Keratinocyte (primary cell): Measurements from ENCODE around the gene SPATS2. TPM values are rescaled to one million over a fixed set of nuclear protein-coding genes. Genes with fewer than 3 reads are reported as not detected.

ENCODE experiments used
- DNase-seq: peaks from one replicate; pipeline ENCODE4 v3.0.0-alpha.2; 2011; ENCODE audit warnings: low read depth, missing footprints, low spot score
- FAIRE-seq: peaks from 2 replicates; lab custom pipeline; 2011; peaks lifted over from hg19 to GRCh38; lab: Jason Lieb, UNC
- H2AFZ ChIP-seq: 2 replicates; pipeline ENCODE4 v1.6.0; 2012; ENCODE audit warnings: low read length, control low read depth, inconsistent platforms; ENCODE audit not compliant: control insufficient read depth
- H3K27ac ChIP-seq: 2 replicates; pipeline ENCODE4 v1.5.1; 2011; ENCODE audit warnings: low read length; ENCODE audit not compliant: control insufficient read depth, insufficient read depth
- H3K27me3 ChIP-seq: 3 replicates; pipeline ENCODE4 v1.6.0; 2011; ENCODE audit warnings: low read length; ENCODE audit not compliant: control insufficient read depth, insufficient read depth; ENCODE audit errors: extremely low read depth
- H3K36me3 ChIP-seq, 2 experiments: 2 replicates in 1 of 2; 3 replicates in 1 of 2; pipeline ENCODE4 v1.5.1; 2011; ENCODE audit warnings: low read length in 2 of 2, mild to moderate bottlenecking in 1 of 2; ENCODE audit not compliant: control insufficient read depth in 2 of 2, insufficient read depth in 2 of 2; ENCODE audit errors: extremely low read depth in 1 of 2
- H3K4me1 ChIP-seq: 3 replicates; pipeline ENCODE4 v1.5.1; 2011; ENCODE audit warnings: low read length; ENCODE audit not compliant: control insufficient read depth, insufficient read depth; ENCODE audit errors: extremely low read depth
- H3K4me2 ChIP-seq: 3 replicates; pipeline ENCODE4 v1.6.0; 2011; ENCODE audit warnings: low read depth, low read length; ENCODE audit not compliant: control insufficient read depth, insufficient read depth; ENCODE audit errors: extremely low read depth
- H3K4me3 ChIP-seq, 3 experiments: fragments of 200-600 bp in 1 of 3; sonication (generic) in 1 of 3; 2 replicates in 2 of 3; 3 replicates in 1 of 3; pipeline ENCODE4 v1.5.1; 2011 to 2016; ENCODE audit warnings: low read length in 3 of 3, mild to moderate bottlenecking in 3 of 3, control low read depth in 2 of 3, inconsistent platforms in 1 of 3, low read depth in 1 of 3, mixed read lengths in 1 of 3, mixed run types in 1 of 3, moderate library complexity in 1 of 3; ENCODE audit not compliant: control insufficient read depth in 2 of 3, insufficient read depth in 2 of 3; ENCODE audit errors: extremely low read depth in 1 of 3
- H3K79me2 ChIP-seq: 2 replicates; pipeline ENCODE4 v1.6.0; 2012; ENCODE audit warnings: low read length; ENCODE audit not compliant: control insufficient read depth, insufficient read depth
- H3K9ac ChIP-seq: 3 replicates; pipeline ENCODE4 v1.6.0; 2011; ENCODE audit warnings: low read length; ENCODE audit not compliant: control insufficient read depth, insufficient read depth; ENCODE audit errors: extremely low read depth
- H3K9me1 ChIP-seq: 3 replicates; pipeline ENCODE4 v1.6.0; 2011; ENCODE audit warnings: low read length; ENCODE audit not compliant: control insufficient read depth, insufficient read depth; ENCODE audit errors: extremely low read depth
- H3K9me3 ChIP-seq: 2 replicates; pipeline ENCODE4 v1.5.1; 2012; ENCODE audit warnings: low read depth, low read length; ENCODE audit not compliant: control insufficient read depth
- H4K20me1 ChIP-seq: 3 replicates; pipeline ENCODE4 v1.6.0; 2011; ENCODE audit warnings: low read length; ENCODE audit not compliant: control insufficient read depth, insufficient read depth; ENCODE audit errors: extremely low read depth
- CTCF ChIP-seq, 3 experiments: IDR thresholded peaks in 1 of 3; conservative IDR thresholded peaks in 1 of 3; optimal IDR thresholded peaks in 1 of 3; 2 replicates in 2 of 3; 3 replicates in 1 of 3; pipeline versions ENCODE3 to v1.5.1; 2011; ENCODE audit warnings: low read length in 3 of 3, mild to moderate bottlenecking in 3 of 3, moderate library complexity in 2 of 3, control low read depth in 1 of 3, inconsistent platforms in 1 of 3; ENCODE audit not compliant: insufficient read depth in 2 of 3; ENCODE audit errors: extremely low read depth in 1 of 3
- EZH2 ChIP-seq: IDR thresholded peaks from one replicate; pipeline ENCODE4 v1.6.1; 2012; ENCODE audit warnings: inconsistent platforms, mild to moderate bottlenecking, low read length, moderate library complexity
- dilution Hi-C: fragments of 300-500 bp; cut with MboI; formaldehyde crosslinking; loops from one replicate; pipeline ENCODE4 v1.7.0; 2020; ENCODE audit warnings: low sequenced_read_pairs; ENCODE audit not compliant: extremely low pct_ligation_motif_present
- polyA plus RNA-seq, 5 experiments: library from polyadenylated mRNA; depleted of rRNA in 3 of 5; stranded (reverse) in 3 of 5; stranded (forward) in 1 of 5; unstranded in 1 of 5; fragments of >200 nt; gene quantifications; 1 replicate in 1 of 5; 2 replicates in 3 of 5; 3 replicates in 1 of 5; pipeline versions ENCODE4 v1.2.1 to v1.2.3, GENCODE V29; 2011 to 2012; ENCODE audit warnings: missing spikeins in 2 of 5, low read depth in 1 of 5, low replicate concordance in 1 of 5

Gene SPATS2
- polyA plus RNA-seq, 1 donor (not counting 4 experiments of a cell fraction or from before 2014, with no cell fraction given), result 47.9 TPM

DNA sequence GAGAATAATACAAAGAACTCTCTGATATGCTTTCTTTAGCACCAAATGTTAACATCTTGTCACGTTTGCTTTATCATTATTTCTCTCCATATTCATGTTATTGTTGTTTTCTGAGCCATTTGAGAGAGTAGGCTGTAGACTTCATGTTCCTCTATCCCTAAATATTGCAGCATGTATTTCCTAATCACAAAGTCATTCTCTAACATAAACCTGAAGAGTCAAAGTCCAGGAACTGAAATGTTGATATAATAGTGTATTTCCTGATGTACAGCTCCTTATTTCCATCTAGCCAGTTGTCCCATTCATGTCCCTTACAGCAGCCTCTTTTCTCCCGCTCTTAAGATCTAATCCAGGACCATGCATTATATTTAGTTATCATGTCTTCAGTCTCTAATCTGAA, 72.8 kb downstream of the SPATS2 start:
- peaks cover 1 to 4% of the 10 kb centered on the region in 2 experiments for H3K36me3 ChIP-seq
- dilution Hi-C loops, result no loop called here
- no peak overlapping the region for H3K4me2 ChIP-seq
- no peak overlapping the region for H3K9ac ChIP-seq
- H3K4me1 ChIP-seq, result no peaks in the 10 kb centered on the region
- no peak overlapping the region for H3K27ac ChIP-seq
- no peaks in the 10 kb centered on the region for H3K9me3 ChIP-seq
- no peak for TF ChIP-seq EZH2
- TF ChIP-seq CTCF (optimal IDR thresholded peaks at IDR 0.05 in 1 of 3, IDR thresholded peaks at IDR 0.05 in 1 of 3, conservative IDR thresholded peaks at IDR 0.05 in 1 of 3; ENCODE audit: extremely low read depth in 1 of 3, insufficient read depth in 2 of 3, low read length in 3 of 3), result no peak
- no peak overlapping the region for H3K4me3 ChIP-seq
- no peaks in the 10 kb centered on the region for H3K27me3 ChIP-seq
- no peak overlapping the region for H2AFZ ChIP-seq
- no peaks in the 10 kb centered on the region for H3K9me1 ChIP-seq
- DNase-seq (no peak), FAIRE-seq (peak; percentile 13)
- H3K79me2 ChIP-seq, result peaks cover 27% of the 10 kb centered on the region
- H4K20me1 ChIP-seq, result no peaks in the 10 kb centered on the region

DNA sequence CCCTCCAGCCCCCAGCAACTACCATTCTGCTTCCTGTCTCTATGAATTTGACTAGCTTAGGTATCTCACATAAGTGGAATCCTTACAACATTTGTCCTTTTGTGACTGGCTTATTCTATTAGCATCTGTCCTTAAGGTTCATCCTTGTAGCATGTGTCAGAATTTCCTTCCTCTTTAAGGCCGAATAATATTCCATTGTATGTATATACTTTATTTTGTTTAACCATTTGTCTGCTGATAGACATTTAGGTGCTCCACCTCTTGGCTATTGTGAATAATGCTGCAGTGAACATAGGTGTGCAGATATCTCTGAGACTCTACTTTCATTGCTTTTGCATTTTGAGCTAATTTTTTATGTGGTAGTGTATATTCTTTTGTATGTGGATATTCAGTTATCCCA, 75.7 kb downstream of the SPATS2 start:
- Histone ChIP-seq H3K9me1 (no peaks in the 10 kb centered on the region), H3K4me1 (no peaks in the 10 kb centered on the region), H3K36me3 (peaks cover 1 to 4% of the 10 kb centered on the region in 2 experiments), H3K9me3 (no peaks in the 10 kb centered on the region), H3K27ac (no peak overlapping the region), H4K20me1 (no peaks in the 10 kb centered on the region), H3K9ac (no peak overlapping the region), H2AFZ (no peak overlapping the region), H3K79me2 (peaks cover 33% of the 10 kb centered on the region), H3K27me3 (no peaks in the 10 kb centered on the region), H3K4me3 (no peak overlapping the region), H3K4me2 (no peak overlapping the region)
- dilution Hi-C loops, result no loop called here
- TF ChIP-seq CTCF (optimal IDR thresholded peaks at IDR 0.05 in 1 of 3, IDR thresholded peaks at IDR 0.05 in 1 of 3, conservative IDR thresholded peaks at IDR 0.05 in 1 of 3; ENCODE audit: extremely low read depth in 1 of 3, insufficient read depth in 2 of 3, low read length in 3 of 3) (no peak), EZH2 (no peak)
- FAIRE-seq (no peak), DNase-seq (no peak)
